Neural cell (in vitro differentiated cells): Measurements from ENCODE around the gene ATG7. TPM values are rescaled to one million over a fixed set of nuclear protein-coding genes. Genes with fewer than 3 reads are reported as not detected.

ENCODE experiments used
- H2AFZ ChIP-seq: fragments of 200-600, 300-800 bp; sonication (generic), shearing (Covaris generic); 2 replicates; pipeline ENCODE4 v1.6.0; 2014; ENCODE audit warnings: low read depth, mild to moderate bottlenecking, antibody characterized with exemption, low read length, moderate library complexity
- H3F3A ChIP-seq: fragments of 200-600 bp; shearing (Covaris generic); 2 replicates; pipeline ENCODE4 v1.6.1; 2016; ENCODE audit warnings: mild to moderate bottlenecking, moderate library complexity, mixed read lengths, antibody characterized with exemption, low read length; ENCODE audit not compliant: insufficient read depth, poor library complexity, severe bottlenecking
- H3K27ac ChIP-seq: fragments of 200-600, 300-800 bp; sonication (generic), shearing (Covaris generic); 2 replicates; pipeline ENCODE4 v1.5.1; 2014; ENCODE audit warnings: mild to moderate bottlenecking, low read length, moderate library complexity
- H3K27me3 ChIP-seq: fragments of 300-800, 200-600 bp; sonication (generic), shearing (Covaris generic); 2 replicates; pipeline ENCODE4 v1.6.0; 2014; ENCODE audit warnings: mild to moderate bottlenecking, low read depth, low read length, moderate library complexity; ENCODE audit not compliant: insufficient read depth
- H3K36me3 ChIP-seq: fragments of 300-800, 200-600 bp; sonication (generic), shearing (Covaris generic); 2 replicates; pipeline ENCODE4 v1.5.1; 2014; ENCODE audit warnings: mild to moderate bottlenecking, antibody characterized with exemption, low read length, moderate library complexity; ENCODE audit not compliant: insufficient read depth
- H3K4me2 ChIP-seq: fragments of 300-800, 200-600 bp; sonication (generic), shearing (Covaris generic); 2 replicates; pipeline ENCODE4 v1.6.0; 2014; ENCODE audit warnings: mild to moderate bottlenecking, low read length
- H3K4me3 ChIP-seq: fragments of 300-800, 200-600 bp; sonication (generic), shearing (Covaris generic); 2 replicates; pipeline ENCODE4 v1.5.1; 2014; ENCODE audit warnings: mild to moderate bottlenecking, low read length, moderate library complexity
- H3K79me2 ChIP-seq: fragments of 200-600 bp; shearing (Covaris generic); replicated peaks from 2 replicates; pipeline ENCODE4 v1.6.0; 2014; ENCODE audit warnings: mild to moderate bottlenecking, low read length, moderate library complexity; ENCODE audit not compliant: insufficient read depth
- H3K9ac ChIP-seq: fragments of 300-800, 200-600 bp; sonication (generic), shearing (Covaris generic); 2 replicates; pipeline ENCODE4 v1.6.1; 2016; ENCODE audit warnings: mild to moderate bottlenecking, low read length, mixed read lengths
- H3K9me2 ChIP-seq: fragments of 200-600 bp; shearing (Covaris generic); 2 replicates; pipeline ENCODE4 v1.6.1; 2016; ENCODE audit warnings: mild to moderate bottlenecking, low read length, mixed read lengths; ENCODE audit not compliant: insufficient read depth
- H3K9me3 ChIP-seq: fragments of 200-600, 300-800 bp; sonication (generic), shearing (Covaris generic); 2 replicates; pipeline ENCODE4 v1.6.1; 2016; ENCODE audit warnings: mild to moderate bottlenecking, mixed run types, low read length, moderate library complexity, mixed read lengths
- H4K20me1 ChIP-seq: fragments of 200-600 bp; shearing (Covaris generic); 2 replicates; pipeline ENCODE4 v1.6.1; 2016; ENCODE audit warnings: mild to moderate bottlenecking, mixed run types; ENCODE audit not compliant: insufficient read depth
- CTCF ChIP-seq: fragments of 450-650 bp; IDR thresholded peaks from 2 replicates; pipeline ENCODE4 v1.5.1; 2014; ENCODE audit warnings: antibody characterized with exemption, mild to moderate bottlenecking, moderate library complexity; ENCODE audit not compliant: poor library complexity, severe bottlenecking
- EP300 ChIP-seq: fragments of 450-650 bp; conservative IDR thresholded peaks from 2 replicates; pipeline ENCODE4 v1.6.1; 2014; ENCODE audit warnings: antibody characterized with exemption, mild to moderate bottlenecking, moderate library complexity; ENCODE audit not compliant: poor library complexity, severe bottlenecking
- EZH2 ChIP-seq: fragments of 200-600, 300-800 bp; shearing (Covaris generic), sonication (generic); IDR thresholded peaks from 2 replicates; pipeline ENCODE4 v1.6.1; 2014; ENCODE audit warnings: antibody characterized with exemption, low read length, borderline replicate concordance, mild to moderate bottlenecking; ENCODE audit not compliant: insufficient read depth, poor library complexity, severe bottlenecking
- MXI1 ChIP-seq: fragments of 450-650 bp; conservative IDR thresholded peaks from 2 replicates; pipeline ENCODE4 v1.6.1; 2014; ENCODE audit warnings: antibody characterized with exemption, mild to moderate bottlenecking; ENCODE audit not compliant: poor library complexity, severe bottlenecking
- POLR2AphosphoS5 ChIP-seq: IDR thresholded peaks from 2 replicates; pipeline ENCODE4 v1.6.1; 2012
- RAD21 ChIP-seq: fragments of 450-650 bp; conservative IDR thresholded peaks from 2 replicates; pipeline ENCODE4 v1.6.1; 2014; ENCODE audit warnings: antibody characterized with exemption, mild to moderate bottlenecking, moderate library complexity
- REST ChIP-seq: IDR thresholded peaks from 2 replicates; pipeline ENCODE4 v1.6.1; 2012; ENCODE audit warnings: borderline replicate concordance
- SMC3 ChIP-seq: fragments of 450-650 bp; conservative IDR thresholded peaks from 2 replicates; pipeline ENCODE4 v1.6.1; 2014; ENCODE audit warnings: antibody characterized with exemption, mild to moderate bottlenecking, moderate library complexity; ENCODE audit not compliant: poor library complexity
- TAF1 ChIP-seq: IDR thresholded peaks from 2 replicates; pipeline ENCODE4 v1.6.1; 2012; ENCODE audit warnings: low read depth
- polyA plus RNA-seq: library from polyadenylated mRNA; depleted of rRNA; stranded (reverse); fragments of >200 nt; gene quantifications from 2 replicates; pipeline ENCODE4 v1.2.3, GENCODE V29; 2014

Gene ATG7
- polyA plus RNA-seq, 1 donor from 2014 or later: 28.8 TPM

- H3K79me2 ChIP-seq: peaks cover 50% of the 10 kb centered on the region
- no peak overlapping the region for H3K27ac ChIP-seq
- H3K4me3 ChIP-seq: no peak overlapping the region
- no peaks in the 10 kb centered on the region for H3K27me3 ChIP-seq
- no peak overlapping the region for H3K4me2 ChIP-seq
- H3K9me2 ChIP-seq: no peaks in the 10 kb centered on the region
- peaks cover 3% of the 10 kb centered on the region for H3F3A ChIP-seq
- H4K20me1 ChIP-seq: no peaks in the 10 kb centered on the region
- H2AFZ ChIP-seq: no peak overlapping the region
- H3K9ac ChIP-seq: no peak overlapping the region
- H3K9me3 ChIP-seq: no peaks in the 10 kb centered on the region
- no peak for TF ChIP-seq EZH2
- TF ChIP-seq POLR2AphosphoS5: no peak
- no peak for TF ChIP-seq EP300
- TF ChIP-seq RAD21: no peak
- TF ChIP-seq SMC3: no peak
- TF ChIP-seq TAF1: no peak
- no peaks in the 10 kb centered on the region for H3K36me3 ChIP-seq
Observed at GRCh38 chr3:11588755-11589154, 316.6 kb downstream of the ATG7 start.

- H3K9ac ChIP-seq: no peak overlapping the region
- no peaks in the 10 kb centered on the region for H3K9me3 ChIP-seq
- no peak overlapping the region for H3K4me3 ChIP-seq
- no peak overlapping the region for H3K4me2 ChIP-seq
- H4K20me1 ChIP-seq: no peaks in the 10 kb centered on the region
- H3K27ac ChIP-seq: no peak overlapping the region
- H3K9me2 ChIP-seq: no peaks in the 10 kb centered on the region
- peaks cover 3% of the 10 kb centered on the region for H3F3A ChIP-seq
- no peaks in the 10 kb centered on the region for H3K27me3 ChIP-seq
- TF ChIP-seq MXI1 (no peak), CTCF (no peak), TAF1 (no peak), EZH2 (no peak), POLR2AphosphoS5 (no peak), REST (no peak), EP300 (no peak), SMC3 (no peak), RAD21 (no peak)
- H3K79me2 ChIP-seq: peaks cover 52% of the 10 kb centered on the region
- H3K36me3 ChIP-seq: no peaks in the 10 kb centered on the region
- H2AFZ ChIP-seq: no peak overlapping the region
Observed at GRCh38 chr3:11589706-11590105, 317.5 kb downstream of the ATG7 start.
